ENCODE results near the gene NFE2L1.
"Not testable (repeated sequence)": the region's sequence is repeated elsewhere in the genome, so short reads cannot be mapped to it uniquely, and the experiment has no call there.

Gene NFE2L1, protein sequence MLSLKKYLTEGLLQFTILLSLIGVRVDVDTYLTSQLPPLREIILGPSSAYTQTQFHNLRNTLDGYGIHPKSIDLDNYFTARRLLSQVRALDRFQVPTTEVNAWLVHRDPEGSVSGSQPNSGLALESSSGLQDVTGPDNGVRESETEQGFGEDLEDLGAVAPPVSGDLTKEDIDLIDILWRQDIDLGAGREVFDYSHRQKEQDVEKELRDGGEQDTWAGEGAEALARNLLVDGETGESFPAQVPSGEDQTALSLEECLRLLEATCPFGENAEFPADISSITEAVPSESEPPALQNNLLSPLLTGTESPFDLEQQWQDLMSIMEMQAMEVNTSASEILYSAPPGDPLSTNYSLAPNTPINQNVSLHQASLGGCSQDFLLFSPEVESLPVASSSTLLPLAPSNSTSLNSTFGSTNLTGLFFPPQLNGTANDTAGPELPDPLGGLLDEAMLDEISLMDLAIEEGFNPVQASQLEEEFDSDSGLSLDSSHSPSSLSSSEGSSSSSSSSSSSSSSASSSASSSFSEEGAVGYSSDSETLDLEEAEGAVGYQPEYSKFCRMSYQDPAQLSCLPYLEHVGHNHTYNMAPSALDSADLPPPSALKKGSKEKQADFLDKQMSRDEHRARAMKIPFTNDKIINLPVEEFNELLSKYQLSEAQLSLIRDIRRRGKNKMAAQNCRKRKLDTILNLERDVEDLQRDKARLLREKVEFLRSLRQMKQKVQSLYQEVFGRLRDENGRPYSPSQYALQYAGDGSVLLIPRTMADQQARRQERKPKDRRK

DNA sequence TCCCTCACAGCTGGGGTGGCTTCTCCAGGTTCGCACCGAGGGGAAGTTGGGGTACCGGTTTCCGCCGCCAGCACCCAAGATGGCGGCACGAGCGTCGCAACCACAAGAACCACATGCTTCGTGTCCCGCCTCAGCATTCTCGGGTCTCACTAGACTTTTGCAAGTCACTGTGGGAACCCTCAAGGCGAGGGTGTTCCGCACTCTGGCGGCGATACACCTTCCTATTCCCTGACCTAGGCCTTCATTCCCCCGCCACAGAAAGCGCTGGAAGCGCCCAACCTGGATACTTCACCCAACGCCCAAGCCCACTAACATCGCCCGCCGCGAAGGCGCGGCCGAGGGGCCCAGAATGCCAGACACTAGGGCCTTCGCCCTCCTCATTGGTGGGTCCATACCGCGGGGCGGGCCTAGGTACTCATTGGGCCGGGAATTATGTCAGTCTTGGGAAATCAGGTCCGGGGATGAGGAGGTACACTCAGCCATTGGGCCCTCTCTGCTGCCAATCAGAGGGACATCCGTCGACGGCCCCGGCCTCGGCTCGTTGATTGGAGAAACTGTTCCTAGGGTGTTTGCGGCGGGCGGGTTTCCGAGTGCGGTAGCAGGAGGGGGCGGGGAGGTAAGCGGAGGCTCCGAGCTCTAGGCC lies at the start of gene NFE2L1:
Gene NFE2L1 (plus strand): TSS at position 619 of the 643 bp plus-strand sequence. CDS start 2,760 bp downstream, outside the sequence.
- ChIA-PET CTCF (interaction anchor here (1.2 to 1.8 kb wide), 2 partner anchors 10 to 32 kb away, joined by 4 to 9 read pairs; no protein-coding TSS in a partner anchor), POLR2A (interaction anchor here (0.6 to 8.9 kb wide), 25 partner anchors 9 to 948 kb away, joined by 3 to 121 read pairs (median 4); partner anchors contain the start of genes CBX1, OSBPL7, SNX11 and SP2)
- TF ChIP-seq L3MBTL2 (conservative IDR thresholded peaks at IDR 0.05) (peak; percentile 100), HDGF (IDR thresholded peaks at IDR 0.05; ENCODE audit: borderline replicate concordance) (no peak)
- TF ChIP-seq, protein P1, sequence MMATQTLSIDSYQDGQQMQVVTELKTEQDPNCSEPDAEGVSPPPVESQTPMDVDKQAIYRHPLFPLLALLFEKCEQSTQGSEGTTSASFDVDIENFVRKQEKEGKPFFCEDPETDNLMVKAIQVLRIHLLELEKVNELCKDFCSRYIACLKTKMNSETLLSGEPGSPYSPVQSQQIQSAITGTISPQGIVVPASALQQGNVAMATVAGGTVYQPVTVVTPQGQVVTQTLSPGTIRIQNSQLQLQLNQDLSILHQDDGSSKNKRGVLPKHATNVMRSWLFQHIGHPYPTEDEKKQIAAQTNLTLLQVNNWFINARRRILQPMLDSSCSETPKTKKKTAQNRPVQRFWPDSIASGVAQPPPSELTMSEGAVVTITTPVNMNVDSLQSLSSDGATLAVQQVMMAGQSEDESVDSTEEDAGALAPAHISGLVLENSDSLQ (IDR thresholded peaks at IDR 0.05): peak; percentile 100
- peak; percentile 97 for DNase-seq (ENCODE audit: extremely low spot score)

DNA sequence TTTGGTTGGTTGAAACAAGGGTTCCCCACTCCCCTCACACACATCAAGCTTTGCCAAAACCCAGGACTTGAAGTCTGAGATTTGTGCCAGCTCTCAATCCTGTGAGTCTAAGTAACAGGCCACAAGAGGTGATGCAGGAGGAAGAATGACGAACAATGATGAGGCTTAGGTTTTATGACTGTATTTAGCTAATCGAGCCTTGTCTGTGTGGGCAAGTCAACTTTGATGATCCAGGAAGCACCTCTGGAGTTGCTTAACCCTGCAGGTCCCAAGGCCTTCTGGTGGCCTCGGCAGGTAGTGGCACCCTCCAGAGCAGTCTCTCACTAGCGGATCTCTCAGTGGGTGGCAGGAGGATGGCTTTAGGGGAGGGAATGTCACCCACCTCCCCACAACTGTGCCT lies 48.6 kb upstream of the NFE2L1 start:
- TF ChIP-seq ELF4 (IDR thresholded peaks at IDR 0.05): no peak
- TF ChIP-seq FOXK2 (IDR thresholded peaks at IDR 0.05): no peak
- no peak for TF ChIP-seq FOXA1 (IDR thresholded peaks at IDR 0.05)
- no peak for TF ChIP-seq FOXM1 (IDR thresholded peaks at IDR 0.05; ENCODE audit: borderline replicate concordance)
- TF ChIP-seq BHLHE40 (IDR thresholded peaks at IDR 0.05; ENCODE audit: borderline replicate concordance): no peak
- TF ChIP-seq, protein P1 (IDR thresholded peaks at IDR 0.05): no peak
- TF ChIP-seq TARDBP (IDR thresholded peaks at IDR 0.05): no peak
- POLR2A ChIA-PET: interaction anchor here (1.4 kb wide), 1 partner anchor 9 kb away, joined by 4 read pairs; no protein-coding TSS in a partner anchor
- CTCF ChIA-PET: interaction anchor here (0.7 to 1.1 kb wide), 5 partner anchors 15 to 52 kb away, joined by 3 to 4 read pairs (median 3); partner anchors contain the start of gene CDK5RAP3
- DNase-seq (ENCODE audit: extremely low spot score): no peak

DNA sequence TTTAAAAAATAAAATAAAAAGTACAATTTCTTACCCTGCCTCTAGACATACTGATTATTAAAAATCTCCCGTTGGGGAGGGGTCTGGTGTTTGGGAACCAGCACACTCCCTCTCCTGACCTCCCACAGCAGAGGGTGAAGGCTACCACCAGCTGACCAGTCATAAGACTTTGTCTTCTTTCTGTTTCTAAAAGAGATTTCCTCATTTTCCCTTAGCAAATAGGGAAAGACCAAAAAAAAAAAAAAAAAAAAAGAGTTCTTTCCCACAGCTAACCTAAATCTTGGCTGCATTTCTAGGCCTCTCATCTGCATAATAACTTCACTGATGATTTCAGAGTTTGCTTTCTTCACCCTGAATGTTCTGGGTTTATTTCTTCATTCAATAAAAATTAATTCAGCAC lies 47.0 kb upstream of the NFE2L1 start:
- ChIA-PET CTCF (no interaction called here), POLR2A (interaction anchor here (1.2 kb wide), 1 partner anchor 25 kb away, joined by 3 read pairs; no protein-coding TSS in a partner anchor)
- no peak for DNase-seq (ENCODE audit: extremely low spot score)
- TF ChIP-seq LEF1 (IDR thresholded peaks at IDR 0.05; ENCODE audit: borderline replicate concordance) (no peak), FOXM1 (IDR thresholded peaks at IDR 0.05; ENCODE audit: borderline replicate concordance) (no peak), FOXA1 (IDR thresholded peaks at IDR 0.05) (no peak), FOXK2 (IDR thresholded peaks at IDR 0.05) (no peak), NFRKB (IDR thresholded peaks at IDR 0.05) (no peak), SUZ12 (IDR thresholded peaks at IDR 0.05) (no peak), HDGF (IDR thresholded peaks at IDR 0.05; ENCODE audit: borderline replicate concordance) (no peak), BHLHE40 (IDR thresholded peaks at IDR 0.05; ENCODE audit: borderline replicate concordance) (no peak)
- TF ChIP-seq, protein P1 (IDR thresholded peaks at IDR 0.05): no peak

DNA sequence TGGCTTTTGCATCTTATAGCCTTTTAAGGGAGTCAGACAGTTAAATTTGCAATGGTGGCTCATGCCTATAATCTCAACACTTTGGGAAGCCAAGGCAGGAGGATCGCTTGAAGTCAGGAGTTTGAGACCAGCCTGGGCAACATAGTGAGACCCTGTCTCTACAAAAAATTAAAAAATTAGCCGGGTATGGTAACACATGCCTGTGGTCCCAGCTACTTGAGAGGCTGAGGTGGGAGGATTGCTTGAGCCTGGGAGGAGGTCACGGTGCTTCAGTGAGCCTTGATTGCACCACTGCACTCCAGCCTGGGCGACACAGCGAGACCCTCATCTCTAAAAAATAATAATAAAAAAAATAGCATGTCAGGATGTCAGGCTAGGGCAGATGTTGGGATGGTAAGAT lies 46.5 kb upstream of the NFE2L1 start:
- DNase-seq (ENCODE audit: extremely low spot score); POLR2A ChIA-PET; CTCF ChIA-PET: not testable (repeated sequence)

DNA sequence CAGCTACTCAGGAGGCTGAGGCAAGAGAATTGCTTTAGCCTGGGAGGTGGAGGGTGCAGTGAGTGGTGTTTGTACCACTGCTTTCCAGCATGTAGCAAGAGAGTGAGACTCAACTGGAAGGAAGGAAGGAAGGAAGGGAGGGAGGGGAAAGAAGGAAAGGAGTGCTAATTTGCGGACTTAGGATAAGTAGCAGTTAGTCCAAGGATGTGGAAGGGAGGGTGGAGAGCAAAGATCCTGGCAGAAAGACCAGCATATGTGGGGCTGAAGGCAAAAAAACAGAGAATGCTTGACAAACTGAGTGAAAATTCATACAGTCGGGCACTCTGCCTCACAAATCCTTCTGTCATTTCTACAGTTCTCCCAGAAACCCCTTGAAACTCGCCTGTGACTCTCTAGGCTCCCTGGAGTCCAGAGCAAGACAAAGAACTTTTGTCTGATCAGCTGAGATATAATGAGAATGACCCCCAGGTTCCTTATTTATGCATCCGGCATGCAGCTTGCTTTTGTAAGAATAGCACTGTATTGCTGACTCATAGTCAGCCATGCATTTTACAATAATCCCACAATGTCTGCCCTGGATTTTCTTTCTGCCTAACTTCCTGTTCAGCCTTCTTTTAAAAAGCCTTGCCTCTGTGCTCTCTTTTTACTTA lies 45.8 kb upstream of the NFE2L1 start:
- POLR2A ChIA-PET: interaction anchor here (1.7 kb wide), 1 partner anchor 10 kb away, joined by 5 read pairs; no protein-coding TSS in a partner anchor
- no peak for DNase-seq (ENCODE audit: extremely low spot score)
- CTCF ChIA-PET: interaction anchor here (1.1 kb wide), 1 partner anchor 9 kb away, joined by 5 read pairs; no protein-coding TSS in a partner anchor
- TF ChIP-seq HDGF (IDR thresholded peaks at IDR 0.05; ENCODE audit: borderline replicate concordance): no peak
- TF ChIP-seq SUZ12 (IDR thresholded peaks at IDR 0.05): no peak
- TF ChIP-seq BHLHE40 (IDR thresholded peaks at IDR 0.05; ENCODE audit: borderline replicate concordance): no peak
- TF ChIP-seq SP1 (IDR thresholded peaks at IDR 0.05): no peak

DNA sequence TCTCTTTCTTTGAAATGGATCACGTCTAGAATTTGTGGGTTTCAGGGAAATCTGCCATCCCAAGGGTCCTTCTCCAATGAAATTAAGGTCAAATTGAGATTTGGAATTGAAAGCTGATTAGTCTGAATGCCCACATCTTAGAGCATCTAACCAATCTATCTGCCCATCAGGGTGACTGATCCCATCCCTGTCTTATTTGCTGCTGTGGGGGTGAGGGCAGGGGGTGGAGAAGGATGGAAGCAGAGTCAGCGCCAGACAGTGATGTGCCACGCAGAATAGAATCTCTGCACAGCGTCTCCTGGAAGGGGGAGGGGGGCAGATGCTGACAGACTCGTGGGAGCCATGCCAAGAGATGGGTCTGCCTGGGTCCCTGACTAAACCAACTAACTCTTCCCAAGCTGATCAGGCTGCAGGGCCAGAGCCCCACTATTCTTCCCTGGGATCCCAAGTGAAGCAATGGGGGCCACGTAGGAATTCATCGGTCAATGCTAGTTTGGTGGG lies 45.2 kb upstream of the NFE2L1 start:
- CTCF ChIA-PET: interaction anchor here (1.1 kb wide), 1 partner anchor 8 kb away, joined by 5 read pairs; no protein-coding TSS in a partner anchor
- DNase-seq (ENCODE audit: extremely low spot score): no peak
- POLR2A ChIA-PET: interaction anchor here (1.7 kb wide), 1 partner anchor 9 kb away, joined by 5 read pairs; no protein-coding TSS in a partner anchor
- TF ChIP-seq L3MBTL2 (conservative IDR thresholded peaks at IDR 0.05) (no peak), FOXM1 (IDR thresholded peaks at IDR 0.05; ENCODE audit: borderline replicate concordance) (no peak)
